SKM-1 (cell line): ENCODE data around the gene FYN.
A peak's percentile ranks its signal among the peaks of the same experiment; 100 is the strongest.

Experiments used
- DNase-seq: peaks from one replicate; lab custom pipeline; 2025; ENCODE audit not compliant: unreplicated experiment; lab: John Stamatoyannopoulos, UW

Gene FYN

GRCh38 chr6:111734068-111735061 lies 138.9 kb downstream of the FYN start:
- no peak for DNase-seq

- no peak for DNase-seq
Observed at GRCh38 chr6:111732390-111732789, 140.9 kb downstream of the FYN start.

GRCh38 chr6:111731456-111732195 lies 141.6 kb downstream of the FYN start:
- no peak for DNase-seq

- DNase-seq, result no peak
Observed at GRCh38 chr6:111730864-111731263, 142.4 kb downstream of the FYN start.

GRCh38 chr6:111727802-111728201 lies 145.4 kb downstream of the FYN start:
- no peak for DNase-seq

GRCh38 chr6:111727041-111727440 lies 146.2 kb downstream of the FYN start:
- no peak for DNase-seq

GRCh38 chr6:111725446-111726112 lies 147.7 kb downstream of the FYN start:
- DNase-seq, result no peak

- DNase-seq, result peak; percentile 38
Observed at GRCh38 chr6:111724505-111724904, 148.7 kb downstream of the FYN start.

- no peak for DNase-seq
Observed at GRCh38 chr6:111724039-111724438, 149.2 kb downstream of the FYN start.

- no peak for DNase-seq
Observed at GRCh38 chr6:111723412-111723970, 149.8 kb downstream of the FYN start.

GRCh38 chr6:111722179-111722731 lies 151.0 kb downstream of the FYN start:
- DNase-seq, result no peak

GRCh38 chr6:111721753-111722154 lies 151.5 kb downstream of the FYN start:
- DNase-seq, result peak; percentile 17

GRCh38 chr6:111720931-111721496 lies 152.2 kb downstream of the FYN start:
- DNase-seq, result no peak

- DNase-seq, result no peak
Observed at GRCh38 chr6:111718990-111719389, 154.3 kb downstream of the FYN start.

GRCh38 chr6:111718326-111718725 lies 154.9 kb downstream of the FYN start:
- no peak for DNase-seq

GRCh38 chr6:111717621-111718020 lies 155.6 kb downstream of the FYN start:
- DNase-seq, result no peak

GRCh38 chr6:111716325-111716724 lies 156.9 kb downstream of the FYN start:
- no peak for DNase-seq

GRCh38 chr6:111715321-111715720 lies 157.9 kb downstream of the FYN start:
- no peak for DNase-seq

- no peak for DNase-seq
Observed at GRCh38 chr6:111714416-111715270, 158.6 kb downstream of the FYN start.

GRCh38 chr6:111713811-111714210 lies 159.4 kb downstream of the FYN start:
- no peak for DNase-seq
